Fibroblast of gingiva (primary cell): Measurements from ENCODE around the gene ZNF784.
"Not testable (repeated sequence)": the region's sequence is repeated elsewhere in the genome, so short reads cannot be mapped to it uniquely, and the experiment has no call there.

Experiments used
- DNase-seq: peaks from one replicate; pipeline ENCODE4 v3.0.0-alpha.2; 2011; ENCODE audit warnings: low read depth

The ZNF784 gene

GRCh38 chr19:55583897-55584296 lies 40.5 kb downstream of the ZNF784 start:
- DNase-seq = peak; percentile 38

- not testable (repeated sequence) for DNase-seq
These were observed 42.1 kb downstream of the ZNF784 start for GRCh38 chr19:55582284-55582683.

GRCh38 chr19:55581823-55582223 lies 42.5 kb downstream of the ZNF784 start:
- no peak for DNase-seq

- DNase-seq = no peak
These were observed 43.1 kb downstream of the ZNF784 start for GRCh38 chr19:55581145-55581822.

GRCh38 chr19:55580628-55581144 lies 43.7 kb downstream of the ZNF784 start, which contains the start of gene ZNF579:
Gene ZNF579, minus strand, starts transcription at chr19:55580848. Its CDS starts 1,209 bp downstream, at chr19:55579639.
- DNase-seq = peak; percentile 88

GRCh38 chr19:55579766-55580621 lies 44.4 kb downstream of the ZNF784 start:
- DNase-seq = peak; percentile 44

GRCh38 chr19:55578761-55579747 lies 45.3 kb downstream of the ZNF784 start:
- DNase-seq = no peak

- no peak for DNase-seq
These were observed 46.2 kb downstream of the ZNF784 start for GRCh38 chr19:55578031-55578760.

- DNase-seq = no peak
These were observed 47.6 kb downstream of the ZNF784 start for GRCh38 chr19:55576746-55577145.

- DNase-seq = not testable (repeated sequence)
These were observed 50.4 kb downstream of the ZNF784 start for GRCh38 chr19:55573929-55574328.
